Measurements from ENCODE around the gene ZNF385C.

The ZNF385C gene

DNA sequence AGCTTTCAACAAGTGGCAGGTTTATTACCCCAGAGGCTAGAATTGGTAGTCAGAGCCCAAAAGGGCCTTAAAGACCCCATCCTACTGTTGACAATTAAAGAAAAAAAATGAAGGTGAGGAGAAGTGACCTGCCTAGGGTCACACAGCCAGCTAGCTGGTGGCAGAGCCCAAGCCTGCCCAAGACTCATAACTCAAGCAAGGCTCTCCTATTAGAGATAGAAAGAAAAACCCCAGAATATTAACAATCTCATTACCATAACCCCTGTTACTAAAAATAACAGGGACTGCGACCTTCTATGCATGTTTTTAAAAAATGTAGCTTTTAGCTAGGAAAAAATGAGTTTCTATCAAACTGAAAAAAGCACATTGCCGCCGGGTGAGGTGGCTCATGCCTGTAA, 38.4 kb upstream of the ZNF385C start:
- TF ChIP-seq, protein P1, sequence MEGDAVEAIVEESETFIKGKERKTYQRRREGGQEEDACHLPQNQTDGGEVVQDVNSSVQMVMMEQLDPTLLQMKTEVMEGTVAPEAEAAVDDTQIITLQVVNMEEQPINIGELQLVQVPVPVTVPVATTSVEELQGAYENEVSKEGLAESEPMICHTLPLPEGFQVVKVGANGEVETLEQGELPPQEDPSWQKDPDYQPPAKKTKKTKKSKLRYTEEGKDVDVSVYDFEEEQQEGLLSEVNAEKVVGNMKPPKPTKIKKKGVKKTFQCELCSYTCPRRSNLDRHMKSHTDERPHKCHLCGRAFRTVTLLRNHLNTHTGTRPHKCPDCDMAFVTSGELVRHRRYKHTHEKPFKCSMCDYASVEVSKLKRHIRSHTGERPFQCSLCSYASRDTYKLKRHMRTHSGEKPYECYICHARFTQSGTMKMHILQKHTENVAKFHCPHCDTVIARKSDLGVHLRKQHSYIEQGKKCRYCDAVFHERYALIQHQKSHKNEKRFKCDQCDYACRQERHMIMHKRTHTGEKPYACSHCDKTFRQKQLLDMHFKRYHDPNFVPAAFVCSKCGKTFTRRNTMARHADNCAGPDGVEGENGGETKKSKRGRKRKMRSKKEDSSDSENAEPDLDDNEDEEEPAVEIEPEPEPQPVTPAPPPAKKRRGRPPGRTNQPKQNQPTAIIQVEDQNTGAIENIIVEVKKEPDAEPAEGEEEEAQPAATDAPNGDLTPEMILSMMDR (IDR thresholded peaks at IDR 0.05; ENCODE audit: insufficient read depth, low read depth, low read length, missing control alignments), result no peak
- H3K4me3 ChIP-seq (ENCODE audit: low read depth, low read length), result no peak overlapping the region
- DNase-seq (ENCODE audit: low read depth), result no peak

DNA sequence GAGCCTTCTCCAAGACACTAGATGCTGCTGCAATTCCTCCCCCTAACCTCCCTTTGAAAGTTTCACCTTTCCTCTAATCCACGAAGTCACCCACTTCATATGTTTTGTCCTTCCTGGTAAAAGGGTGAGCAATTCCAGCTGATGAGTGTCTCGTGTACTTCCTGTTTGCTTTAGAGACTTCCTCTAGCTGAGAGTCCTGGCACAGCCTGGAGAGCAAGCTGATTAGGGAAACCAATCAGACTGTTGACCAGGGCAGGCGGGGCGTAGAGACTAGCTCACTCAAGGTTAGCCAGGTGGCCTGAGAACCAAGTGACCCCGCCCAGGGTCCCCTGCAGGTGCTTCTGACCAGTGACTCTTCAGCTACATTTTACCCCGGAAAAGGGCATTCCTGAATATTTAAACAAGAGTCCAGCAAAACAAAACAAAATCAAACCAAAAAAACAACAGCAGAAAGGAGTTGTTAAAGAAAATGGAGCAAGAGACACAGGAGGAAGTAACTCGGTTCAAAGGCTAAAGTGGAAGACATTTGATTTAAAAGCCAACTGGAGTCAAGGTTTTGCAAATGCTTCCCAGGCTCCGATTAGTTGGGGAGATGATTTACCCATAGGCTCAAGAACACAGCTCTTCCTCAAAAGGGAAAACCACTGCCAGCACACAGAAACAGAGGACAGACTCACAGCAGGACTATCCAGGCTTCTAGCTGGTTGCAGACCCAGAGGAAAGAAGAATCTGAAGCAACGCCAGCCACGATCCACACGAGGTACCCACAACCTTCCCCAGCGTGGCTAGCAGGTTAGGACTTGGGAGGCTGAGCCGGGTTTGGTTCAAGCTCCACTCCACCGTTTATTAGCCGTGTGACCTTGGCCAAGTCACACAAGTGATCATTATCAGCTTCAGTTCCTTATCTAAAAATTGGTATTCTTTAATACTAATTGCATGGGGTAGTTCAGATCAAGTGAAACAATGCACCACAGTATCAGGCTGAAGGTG, 37.7 kb upstream of the ZNF385C start:
- DNase-seq (ENCODE audit: low read depth), result no peak
- no peak overlapping the region for H3K4me3 ChIP-seq (ENCODE audit: low read depth, low read length)
- TF ChIP-seq, protein P1 (IDR thresholded peaks at IDR 0.05; ENCODE audit: insufficient read depth, low read depth, low read length, missing control alignments), result no peak

DNA sequence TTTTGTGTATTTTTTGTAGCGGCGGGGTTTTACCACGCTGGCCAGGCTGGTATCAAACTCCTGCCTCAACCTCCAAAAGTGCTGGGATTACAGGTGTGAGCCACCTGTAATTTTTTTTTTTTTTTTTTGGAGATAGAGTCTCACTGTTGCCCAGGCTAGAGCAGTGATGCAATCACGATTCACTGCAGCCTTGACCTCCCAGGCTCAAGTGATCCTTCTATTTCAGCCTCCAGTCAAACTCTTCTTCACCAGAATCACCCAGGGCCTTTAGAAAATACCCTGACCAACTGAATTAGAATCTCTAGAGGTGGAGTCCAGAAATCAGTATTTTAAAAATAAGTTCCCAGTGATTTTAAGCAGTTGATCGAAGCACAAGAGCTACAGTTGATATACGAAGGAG, 36.9 kb upstream of the ZNF385C start:
- DNase-seq (ENCODE audit: low read depth), result no peak
- H3K4me3 ChIP-seq (ENCODE audit: low read depth, low read length), result no peak overlapping the region
- TF ChIP-seq, protein P1 (IDR thresholded peaks at IDR 0.05; ENCODE audit: insufficient read depth, low read depth, low read length, missing control alignments), result no peak

DNA sequence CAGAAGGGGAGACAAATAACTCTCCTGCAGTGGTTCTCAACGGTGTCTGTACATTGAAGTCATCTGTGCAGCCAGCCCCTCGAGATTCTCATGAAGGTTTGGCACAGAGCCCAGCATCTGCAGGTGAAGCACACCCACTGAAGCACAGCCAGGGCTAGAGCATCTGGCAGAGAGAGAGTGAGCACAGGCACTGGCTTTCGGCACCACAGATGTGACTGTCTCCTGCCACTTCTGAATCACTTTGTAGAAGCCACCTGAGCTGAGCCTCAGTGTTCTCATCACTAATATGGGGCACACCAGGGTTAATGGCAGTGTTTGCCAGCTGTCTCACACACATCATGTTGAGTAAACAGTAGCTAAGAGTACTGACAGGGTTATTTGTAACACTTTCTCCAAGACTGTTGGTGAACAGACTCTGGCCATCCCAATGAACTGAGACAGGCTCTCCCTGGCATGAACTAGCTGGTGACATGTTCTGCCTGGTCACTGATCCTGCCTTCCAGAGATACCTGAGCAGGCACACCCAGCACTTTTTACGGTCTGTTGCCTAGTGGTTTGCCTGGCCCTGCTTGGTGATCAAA, 35.3 kb upstream of the ZNF385C start:
- H3K4me3 ChIP-seq (ENCODE audit: low read depth, low read length), result no peak overlapping the region
- TF ChIP-seq, protein P1 (IDR thresholded peaks at IDR 0.05; ENCODE audit: insufficient read depth, low read depth, low read length, missing control alignments), result no peak
- peak; percentile 81 for DNase-seq (ENCODE audit: low read depth)

DNA sequence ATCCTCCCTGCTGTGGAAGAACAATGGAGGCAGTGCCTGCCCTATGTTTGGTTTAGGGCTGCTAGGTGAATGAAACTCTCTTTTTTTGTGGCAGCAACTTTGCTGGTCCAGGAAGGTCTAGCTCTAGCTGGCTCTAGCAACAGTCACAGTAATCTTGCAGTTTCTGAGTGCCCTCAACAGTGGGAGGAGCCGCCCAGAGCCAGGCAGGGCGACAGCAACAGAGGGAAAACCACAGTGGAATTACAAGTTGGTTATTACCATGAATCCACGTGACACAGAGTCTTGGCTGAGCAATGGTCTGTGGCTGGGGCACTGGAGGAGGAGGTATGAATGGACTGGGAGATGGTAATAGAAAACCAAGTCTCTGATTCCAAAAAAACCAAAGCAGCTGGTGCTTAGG, 34.7 kb upstream of the ZNF385C start:
- TF ChIP-seq, protein P1 (IDR thresholded peaks at IDR 0.05; ENCODE audit: insufficient read depth, low read depth, low read length, missing control alignments), result no peak
- no peak for DNase-seq (ENCODE audit: low read depth)
- no peak overlapping the region for H3K4me3 ChIP-seq (ENCODE audit: low read depth, low read length)

- DNase-seq (ENCODE audit: low read depth), result no peak
- TF ChIP-seq, protein P1 (IDR thresholded peaks at IDR 0.05; ENCODE audit: insufficient read depth, low read depth, low read length, missing control alignments), result no peak
- H3K4me3 ChIP-seq (ENCODE audit: low read depth, low read length), result no peak overlapping the region
Observed at GRCh38 chr17:42131981-42132432, 33.7 kb upstream of the ZNF385C start.

Data from GM12865 (cell line).